Fibroblast of skin of right quadriceps (primary cell): ENCODE measurements around the gene APP.

Experiments
- DNase-seq: peaks from one replicate; pipeline ENCODE4 v3.0.0-alpha.2; 2013

The APP gene

GRCh38 chr21:26170471-26171257 lies at the start of gene APP:
Gene APP (minus strand): TSS chr21:26170770. CDS start chr21:26170620, 150 bp downstream.
- peak; percentile 78 for DNase-seq

GRCh38 chr21:26212220-26212619 lies 41.6 kb upstream of the APP start:
- DNase-seq, result no peak

- no peak for DNase-seq
Observed at GRCh38 chr21:26210614-26211013, 40.0 kb upstream of the APP start.

GRCh38 chr21:26207021-26207420 lies 36.5 kb upstream of the APP start:
- no peak for DNase-seq

GRCh38 chr21:26199456-26199855 lies 28.9 kb upstream of the APP start:
- peak; percentile 78 for DNase-seq

GRCh38 chr21:26195708-26196107 lies 25.1 kb upstream of the APP start:
- no peak for DNase-seq

GRCh38 chr21:26194811-26195251 lies 24.3 kb upstream of the APP start:
- DNase-seq, result peak; percentile 70

GRCh38 chr21:26194326-26194725 lies 23.8 kb upstream of the APP start:
- DNase-seq, result no peak

GRCh38 chr21:26191609-26192008 lies 21.0 kb upstream of the APP start:
- DNase-seq, result no peak

GRCh38 chr21:26188422-26188821 lies 17.9 kb upstream of the APP start:
- no peak for DNase-seq

- DNase-seq, result no peak
Observed at GRCh38 chr21:26185446-26185845, 14.9 kb upstream of the APP start.

- DNase-seq, result no peak
Observed at GRCh38 chr21:26185021-26185420, 14.5 kb upstream of the APP start.

- DNase-seq, result no peak
Observed at GRCh38 chr21:26179501-26179900, 8.9 kb upstream of the APP start.

GRCh38 chr21:26177746-26178426 lies 7.3 kb upstream of the APP start:
- DNase-seq, result peak; percentile 21

GRCh38 chr21:26177187-26177586 lies 6.6 kb upstream of the APP start:
- peak; percentile 20 for DNase-seq

GRCh38 chr21:26171258-26172100 lies 909 bp upstream of the APP start:
- no peak for DNase-seq

GRCh38 chr21:26169611-26170470 lies 729 bp downstream of the APP start:
- DNase-seq, result peak; percentile 72

- peak; percentile 64 for DNase-seq
Observed at GRCh38 chr21:26169061-26169610, 1.4 kb downstream of the APP start.

- DNase-seq, result no peak
Observed at GRCh38 chr21:26168371-26168770, 2.2 kb downstream of the APP start.

GRCh38 chr21:26167593-26167992 lies 3.0 kb downstream of the APP start:
- no peak for DNase-seq

- DNase-seq, result no peak
Observed at GRCh38 chr21:26165331-26165730, 5.2 kb downstream of the APP start.

GRCh38 chr21:26164311-26164710 lies 6.3 kb downstream of the APP start:
- no peak for DNase-seq
